Gastrocnemius medialis (tissue), 4 donors: ENCODE data around the gene GRIK3.

ENCODE experiments used
- CTCF ChIP-seq, 5 experiments: fragments of 450-650 bp in 3 of 5; fragments of 200-600 bp in 2 of 5; sonication (generic) in 2 of 5; IDR thresholded peaks in 4 of 5; conservative IDR thresholded peaks in 1 of 5; 1 replicate in 4 of 5; 2 replicates in 1 of 5; pipeline ENCODE4 v1.5.1; 2016 to 2019; ENCODE audit warnings: antibody characterized with exemption in 5 of 5, mild to moderate bottlenecking in 3 of 5, moderate library complexity in 3 of 5
- POLR2A ChIP-seq, 2 donors: fragments of 450-650 bp; IDR thresholded peaks; one replicate each; pipeline ENCODE4 v1.6.1; 2017; ENCODE audit warnings: antibody characterized with exemption in 2 of 2, mild to moderate bottlenecking in 2 of 2, moderate library complexity in 2 of 2

- TF ChIP-seq CTCF (IDR thresholded peaks at IDR 0.05 in 4 of 5, conservative IDR thresholded peaks at IDR 0.05 in 1 of 5) (no peak), POLR2A (IDR thresholded peaks at IDR 0.05) (no peak)
Measured at GRCh38 chr1:37053173-37053572, 18.9 kb upstream of the GRIK3 start.
